ENCODE data around the gene ARRB2.

ARRB2 gene

DNA sequence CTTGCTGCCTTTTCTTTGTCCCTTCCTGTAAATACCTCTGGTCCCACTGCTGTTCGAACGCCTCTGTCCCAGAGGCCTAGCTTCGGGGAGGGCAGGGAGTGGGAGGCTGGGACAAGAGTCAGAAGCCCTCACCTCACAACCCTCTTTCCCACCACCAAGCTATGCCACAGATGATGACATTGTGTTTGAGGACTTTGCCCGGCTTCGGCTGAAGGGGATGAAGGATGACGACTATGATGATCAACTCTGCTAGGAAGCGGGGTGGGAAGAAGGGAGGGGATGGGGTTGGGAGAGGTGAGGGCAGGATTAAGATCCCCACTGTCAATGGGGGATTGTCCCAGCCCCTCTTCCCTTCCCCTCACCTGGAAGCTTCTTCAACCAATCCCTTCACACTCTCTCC is 10.4 kb downstream of the ARRB2 start:
- TF ChIP-seq USF1 (IDR thresholded peaks at IDR 0.05) (no peak), NFIC (IDR thresholded peaks at IDR 0.05) (no peak), FOXM1 (IDR thresholded peaks at IDR 0.05; ENCODE audit: borderline replicate concordance, low read depth) (no peak), CREB1 (IDR thresholded peaks at IDR 0.05; ENCODE audit: low read depth) (no peak), EP300 (IDR thresholded peaks at IDR 0.05; ENCODE audit: borderline replicate concordance) (no peak), TAF1 (IDR thresholded peaks at IDR 0.05; ENCODE audit: low read depth) (no peak), YY1 (IDR thresholded peaks at IDR 0.05; ENCODE audit: low read depth) (no peak), MAX (IDR thresholded peaks at IDR 0.05) (no peak), TCF12 (IDR thresholded peaks at IDR 0.05; ENCODE audit: low read depth) (no peak), ZBTB7A (IDR thresholded peaks at IDR 0.05; ENCODE audit: low read depth) (no peak), EGR1 (IDR thresholded peaks at IDR 0.05) (no peak), CEBPB (IDR thresholded peaks at IDR 0.05) (no peak)

- TF ChIP-seq TCF12 (IDR thresholded peaks at IDR 0.05; ENCODE audit: low read depth) (no peak), YY1 (IDR thresholded peaks at IDR 0.05; ENCODE audit: low read depth) (no peak), EP300 (IDR thresholded peaks at IDR 0.05; ENCODE audit: borderline replicate concordance) (no peak), ZBTB7A (IDR thresholded peaks at IDR 0.05; ENCODE audit: low read depth) (no peak), CREB1 (IDR thresholded peaks at IDR 0.05; ENCODE audit: low read depth) (no peak), FOXM1 (IDR thresholded peaks at IDR 0.05; ENCODE audit: borderline replicate concordance, low read depth) (no peak), USF1 (IDR thresholded peaks at IDR 0.05) (no peak), TEAD4 (IDR thresholded peaks at IDR 0.05) (no peak), RAD21 (IDR thresholded peaks at IDR 0.05; ENCODE audit: low read depth) (no peak), REST (IDR thresholded peaks at IDR 0.05; ENCODE audit: low read depth) (no peak), NFIC (IDR thresholded peaks at IDR 0.05) (no peak), TAF1 (IDR thresholded peaks at IDR 0.05; ENCODE audit: low read depth) (no peak), CEBPB (IDR thresholded peaks at IDR 0.05) (no peak)
Observed at GRCh38 chr17:4721203-4722135, 11.0 kb downstream of the ARRB2 start.

DNA sequence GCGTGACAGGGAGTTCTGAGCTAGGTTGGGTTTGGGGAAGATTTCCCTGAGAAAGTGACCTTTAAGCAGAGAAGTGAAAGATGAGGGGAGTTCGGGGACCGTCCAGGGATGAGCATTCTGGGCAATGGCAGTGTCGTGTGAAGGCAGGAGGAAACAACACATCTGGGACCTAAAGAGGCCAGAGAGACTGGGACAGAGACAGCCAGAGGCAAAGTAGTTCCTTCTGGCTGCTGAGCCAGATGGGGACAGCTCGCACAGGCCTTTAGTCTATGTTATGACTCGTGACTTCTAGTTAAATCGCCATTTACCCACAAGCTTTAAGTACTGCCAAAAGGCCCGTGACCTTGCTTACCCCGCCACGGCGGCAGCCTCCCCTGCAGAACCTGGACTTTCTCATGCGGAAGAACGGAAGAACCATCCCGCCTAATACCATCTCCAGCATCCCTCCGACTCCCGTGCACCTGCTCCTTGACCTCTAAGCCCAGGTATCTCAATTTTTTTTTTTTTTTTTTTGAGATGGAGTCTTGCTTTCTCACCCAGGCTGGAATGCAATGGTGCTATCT is 12.3 kb downstream of the ARRB2 start:
- TF ChIP-seq FOXM1 (IDR thresholded peaks at IDR 0.05; ENCODE audit: borderline replicate concordance, low read depth), result no peak

DNA sequence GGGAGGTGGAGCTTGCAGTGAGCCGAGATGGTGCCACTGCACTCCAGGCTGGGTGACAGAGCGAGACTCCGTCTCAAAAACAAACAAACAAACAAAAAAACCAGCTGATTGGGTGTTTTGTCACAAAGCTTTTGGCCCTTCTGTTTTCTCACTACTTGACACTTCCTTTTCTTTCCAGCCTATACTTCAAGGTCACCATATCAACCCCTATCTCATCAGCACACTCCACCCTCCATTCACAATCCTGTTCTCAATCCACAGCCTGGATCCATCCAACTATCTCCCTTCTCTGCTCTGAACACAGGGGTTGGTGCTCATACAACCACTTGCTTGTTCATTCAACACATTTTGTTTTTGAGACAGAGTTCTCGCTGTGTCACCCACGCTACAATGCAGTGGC is 14.2 kb downstream of the ARRB2 start:
- TF ChIP-seq TCF12 (IDR thresholded peaks at IDR 0.05; ENCODE audit: low read depth), result no peak
- TF ChIP-seq FOXM1 (IDR thresholded peaks at IDR 0.05; ENCODE audit: borderline replicate concordance, low read depth), result no peak
- no peak for TF ChIP-seq ZBTB7A (IDR thresholded peaks at IDR 0.05; ENCODE audit: low read depth)

DNA sequence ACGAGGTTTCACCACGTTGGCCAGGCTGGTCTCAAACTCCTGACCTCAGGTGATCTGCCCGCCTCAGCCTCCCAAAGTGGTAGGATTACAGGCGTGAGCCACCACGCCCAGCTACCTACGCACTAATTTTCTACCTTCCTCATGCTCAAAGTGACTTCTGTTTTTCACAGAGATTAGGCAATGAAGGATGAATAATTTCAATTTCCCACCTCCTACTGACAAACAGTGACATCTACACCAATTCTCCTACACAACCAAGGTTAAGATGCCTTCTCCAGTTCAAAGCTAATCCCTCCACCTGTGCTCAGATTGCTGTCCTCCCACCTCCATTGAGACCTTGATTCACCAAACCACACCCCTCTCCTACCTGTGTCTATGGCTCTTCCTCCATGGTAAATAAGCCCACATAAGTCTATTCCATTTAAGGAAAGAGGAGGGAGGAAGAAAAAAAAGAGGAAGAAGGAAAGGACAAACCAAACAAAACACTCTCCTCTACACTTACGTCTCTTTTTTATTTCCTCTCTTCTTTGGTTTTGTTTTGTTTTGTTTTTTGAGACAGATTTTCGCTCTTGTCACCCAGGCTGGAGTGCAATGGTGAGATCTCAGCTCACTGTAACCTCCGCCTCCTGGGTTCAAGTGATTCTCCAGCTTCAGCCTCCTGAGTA is 15.3 kb downstream of the ARRB2 start:
- TF ChIP-seq MAX (IDR thresholded peaks at IDR 0.05) (no peak), RAD21 (IDR thresholded peaks at IDR 0.05; ENCODE audit: low read depth) (no peak), TCF12 (IDR thresholded peaks at IDR 0.05; ENCODE audit: low read depth) (no peak), FOXM1 (IDR thresholded peaks at IDR 0.05; ENCODE audit: borderline replicate concordance, low read depth) (no peak), ZBTB7A (IDR thresholded peaks at IDR 0.05; ENCODE audit: low read depth) (no peak), USF1 (IDR thresholded peaks at IDR 0.05) (no peak)

- TF ChIP-seq CEBPB (IDR thresholded peaks at IDR 0.05) (no peak), TAF1 (IDR thresholded peaks at IDR 0.05; ENCODE audit: low read depth) (no peak), USF1 (IDR thresholded peaks at IDR 0.05) (no peak), REST (IDR thresholded peaks at IDR 0.05; ENCODE audit: low read depth) (no peak), TCF12 (IDR thresholded peaks at IDR 0.05; ENCODE audit: low read depth) (no peak), ZBTB7A (IDR thresholded peaks at IDR 0.05; ENCODE audit: low read depth) (no peak), NFIC (IDR thresholded peaks at IDR 0.05) (no peak), CREB1 (IDR thresholded peaks at IDR 0.05; ENCODE audit: low read depth) (no peak), MAX (IDR thresholded peaks at IDR 0.05) (no peak), FOXM1 (IDR thresholded peaks at IDR 0.05; ENCODE audit: borderline replicate concordance, low read depth) (no peak), TEAD4 (IDR thresholded peaks at IDR 0.05) (no peak), EGR1 (IDR thresholded peaks at IDR 0.05) (no peak), RAD21 (IDR thresholded peaks at IDR 0.05; ENCODE audit: low read depth) (no peak)
Observed at GRCh38 chr17:4728124-4728523, 17.7 kb downstream of the ARRB2 start.
